GM12878 (cell line): Measurements from ENCODE around the gene SLC20A1. TPM values are rescaled to one million over a fixed set of nuclear protein-coding genes. Genes with fewer than 3 reads are reported as not detected.

ENCODE experiments used
- ATAC-seq: fragments of 200-7000 bp; cut with Tn5 transposase; 3 replicates; pipeline ENCODE4 v1.9.1; 2020; ENCODE audit warnings: mild to moderate bottlenecking, moderate library complexity
- BruUV-seq: library from RNA; stranded (reverse); fragments of 400-500 nt; replicated peaks from 2 replicates; lab custom pipeline; 2021; lab: Mats Ljungman, UMichigan
- CTCF ChIA-PET: fragments of 300-600 bp; sonication (Branson Sonifier 250); formaldehyde crosslinking; extraction: SDS; loops from one replicate; lab custom pipeline; 2021; ENCODE audit warnings: inconsistent platforms; lab: Yijun Ruan, JAX
- POLR2A ChIA-PET: fragments of 350-600 bp; formaldehyde crosslinking; extraction: SDS; loops from one replicate; lab custom pipeline; 2021; ENCODE audit warnings: inconsistent platforms; lab: Charles Lee
- RAD21 ChIA-PET: fragments of 300-600 bp; sonication (Branson Sonifier 250); formaldehyde crosslinking; loops from one replicate; lab custom pipeline; 2023; ENCODE audit warnings: antibody characterized with exemption; ENCODE audit not compliant: unreplicated experiment; lab: Charles Lee
- SMC1A ChIA-PET: fragments of 300-600 bp; sonication (Branson Sonifier 250); formaldehyde crosslinking; loops from one replicate; lab custom pipeline; 2023; ENCODE audit not compliant: unreplicated experiment, uncharacterized antibody; lab: Charles Lee
- DNase-seq: peaks from one replicate; pipeline ENCODE4 v3.0.0-alpha.2; 2011; ENCODE audit warnings: low read depth, low spot score
- FAIRE-seq: peaks from 3 replicates; lab custom pipeline; 2011; peaks lifted over from hg19 to GRCh38; lab: Jason Lieb, UNC
- H2AFZ ChIP-seq: 2 replicates; pipeline ENCODE4 v1.6.0; 2011; ENCODE audit warnings: low read depth, low read length, control low read depth; ENCODE audit not compliant: control insufficient read depth
- H3K27ac ChIP-seq: 2 replicates; pipeline ENCODE4 v1.5.1; 2011; ENCODE audit warnings: control low read depth; ENCODE audit not compliant: control insufficient read depth, insufficient read depth
- H3K27me3 ChIP-seq, 2 experiments: replicated peaks in 1 of 2; 2 replicates each; pipeline versions ENCODE4 v1.6.0 to v1.6.1; 2011; ENCODE audit warnings: low read length in 1 of 2; ENCODE audit not compliant: control insufficient read depth in 2 of 2, insufficient read depth in 2 of 2
- H3K36me3 ChIP-seq, 2 experiments: 2 replicates each; pipeline ENCODE4 v1.5.1; 2011; ENCODE audit warnings: low read length in 1 of 2; ENCODE audit not compliant: control insufficient read depth in 2 of 2, insufficient read depth in 2 of 2
- H3K4me1 ChIP-seq: 2 replicates; pipeline ENCODE4 v1.6.1; 2011; ENCODE audit warnings: mild to moderate bottlenecking, low read length, moderate library complexity, mixed read lengths; ENCODE audit not compliant: control insufficient read depth, insufficient read depth
- H3K4me2 ChIP-seq: 2 replicates; pipeline ENCODE4 v1.6.0; 2011; ENCODE audit warnings: control low read depth; ENCODE audit not compliant: control insufficient read depth, insufficient read depth
- H3K4me3 ChIP-seq: fragments of 200-600 bp; sonication (generic); 2 replicates; pipeline ENCODE4 v1.5.1; 2016
- H3K79me2 ChIP-seq: 2 replicates; pipeline ENCODE4 v1.6.0; 2011; ENCODE audit warnings: low read length; ENCODE audit not compliant: control insufficient read depth, insufficient read depth
- H3K9ac ChIP-seq: 2 replicates; pipeline ENCODE4 v1.8.0; 2011; ENCODE audit warnings: low read length, control low read depth, mixed read lengths; ENCODE audit not compliant: control insufficient read depth, insufficient read depth
- H3K9me3 ChIP-seq: replicated peaks from 3 replicates; pipeline ENCODE4 v1.5.1; 2011; ENCODE audit warnings: mild to moderate bottlenecking, low read length; ENCODE audit not compliant: control insufficient read depth, insufficient read depth
- H4K20me1 ChIP-seq: 2 replicates; pipeline ENCODE4 v1.6.0; 2011; ENCODE audit not compliant: control insufficient read depth, insufficient read depth
- CUX1 ChIP-seq: IDR thresholded peaks from 2 replicates; pipeline ENCODE4 v1.6.1; 2012; ENCODE audit warnings: improper control_type of control experiment, low read depth, low read length; ENCODE audit not compliant: insufficient replicate concordance
- FOXK2 ChIP-seq: fragments of 450-650 bp; IDR thresholded peaks from 2 replicates; pipeline ENCODE4 v1.6.1; 2017; ENCODE audit warnings: mild to moderate bottlenecking, moderate library complexity
- HCFC1 ChIP-seq: fragments of 150-350 bp; IDR thresholded peaks from 2 replicates; pipeline ENCODE4 v1.6.1; 2014; ENCODE audit warnings: low read length
- NBN ChIP-seq: fragments of 450-650 bp; IDR thresholded peaks from 2 replicates; pipeline ENCODE4 v1.6.1; 2016
- PBX3 ChIP-seq: IDR thresholded peaks from 2 replicates; pipeline ENCODE4 v1.6.1; 2011; ENCODE audit warnings: mild to moderate bottlenecking, low read depth, low read length, moderate library complexity; ENCODE audit not compliant: insufficient replicate concordance
- POLR2AphosphoS5 ChIP-seq: IDR thresholded peaks from 2 replicates; pipeline ENCODE4 v1.6.1; 2011; ENCODE audit warnings: mild to moderate bottlenecking, low read length, inconsistent platforms
- RAD51 ChIP-seq: fragments of 450-650 bp; IDR thresholded peaks from 2 replicates; pipeline ENCODE4 v1.6.1; 2016; ENCODE audit warnings: moderate library complexity, mild to moderate bottlenecking, inconsistent platforms
- RUNX3 ChIP-seq: IDR thresholded peaks from 2 replicates; pipeline ENCODE4 v1.6.1; 2012; ENCODE audit warnings: low read length, inconsistent platforms
- YY1 ChIP-seq: IDR thresholded peaks from 2 replicates; pipeline ENCODE4 v1.6.1; 2011; ENCODE audit warnings: low read depth, mild to moderate bottlenecking, low read length
- ZBED1 ChIP-seq: IDR thresholded peaks from 2 replicates; pipeline ENCODE4 v1.6.1; 2016; ENCODE audit warnings: borderline replicate concordance
- ZZZ3 ChIP-seq: IDR thresholded peaks from 2 replicates; pipeline ENCODE4 v1.6.1; 2011; ENCODE audit warnings: low read depth; ENCODE audit not compliant: control insufficient read depth, insufficient read length
- WGBS: methylation state at CpG from one replicate; pipeline ENCODE4 v1.1.6; 2016; ENCODE audit warnings: low lambda C conversion rate; ENCODE audit not compliant: insufficient replicate concordance, insufficient coverage; ENCODE audit errors: missing lambda C conversion rate; 5-methylcytosine and 5-hydroxymethylcytosine counted together
- in situ Hi-C: fragments of 300-500 bp; cut with MboI; formaldehyde crosslinking; loops from 9 replicates; pipeline ENCODE4 v1.14.3; 2018; ENCODE audit warnings: mixed read lengths
- intact Hi-C: fragments of 100-400 bp; cut with micrococcal nuclease; formaldehyde crosslinking; loops from one replicate; pipeline ENCODE4 v1.14.2; 2022; ENCODE audit not compliant: unreplicated experiment
- polyA plus RNA-seq, 11 experiments: library from polyadenylated mRNA; depleted of rRNA in 4 of 11; unstranded in 6 of 11; stranded (reverse) in 5 of 11; fragments of >200 nt; fragmentation: Nextera tagmentation in 4 of 11; fragmentation: Illumina TruSeq in 1 of 11; extraction: Ambion mirVana in 4 of 11; extraction: Trizol in 1 of 11; gene quantifications; 1 replicate in 1 of 11; 2 replicates in 10 of 11; pipeline versions ENCODE4 v1.2.1 to v1.2.3, GENCODE V29; 2011 to 2016; ENCODE audit warnings: inconsistent platforms in 2 of 11, missing spikeins in 2 of 11, low read depth in 1 of 11
- total RNA-seq, 4 experiments: library from RNA; depleted of rRNA in 3 of 4; stranded (reverse); fragments of >200 nt in 3 of 4; fragmentation: Illumina TruSeq in 1 of 4; extraction: Trizol in 1 of 4; gene quantifications; 2 replicates each; pipeline versions ENCODE4 v1.2.1 to v1.2.3, GENCODE V29; 2013 to 2021

Gene SLC20A1
- total and polyA plus RNA-seq, 10 of the 15 experiments (the other 5 are each of a cell fraction or from before 2014, with no cell fraction given), result 21.2 to 59.1 (median 43.2) TPM

- FAIRE-seq, result no peak
Measured at GRCh38 chr2:112622528-112622849, 23.2 kb upstream of the SLC20A1 start.

More at GRCh38 chr2:112622528-112622849, 23.2 kb upstream of the SLC20A1 start:
- Histone ChIP-seq H4K20me1 (no peaks in the 10 kb centered on the region), H3K79me2 (no peaks in the 10 kb centered on the region), H3K27ac (no peak overlapping the region), H3K4me1 (peaks cover 9% of the 10 kb centered on the region), H3K4me3 (no peak overlapping the region), H3K36me3 (no peaks in the 10 kb centered on the region), H3K9me3 (no peaks in the 10 kb centered on the region), H2AFZ (no peak overlapping the region), H3K27me3 (peaks cover 0 to 2% of the 10 kb centered on the region in 2 experiments; a peak in 3 of 4 replicates), H3K9ac (no peak overlapping the region), H3K4me2 (no peak overlapping the region)
- no peak for ATAC-seq
- ChIA-PET CTCF (interaction anchor here (5.4 to 16.6 kb wide), 3 partner anchors 22 to 106 kb away, joined by 35 to 671 read pairs (median 41); no protein-coding TSS in a partner anchor), RAD21 (interaction anchor here (0.6 to 16.3 kb wide), 4 partner anchors 14 to 103 kb away, joined by 3 to 494 read pairs (median 32); partner anchors contain the start of gene NT5DC4), POLR2A (interaction anchor here (0.7 kb wide), 1 partner anchor 14 kb away, joined by 4 read pairs; no protein-coding TSS in a partner anchor), SMC1A (interaction anchor here (1.0 to 15.0 kb wide), 3 partner anchors 11 to 103 kb away, joined by 3 to 455 read pairs (median 85); partner anchors contain the start of gene NT5DC4)
- WGBS, result 84% methylated on average over 3 of the region's 3 CpGs
- intact Hi-C loops, result no loop called here
- in situ Hi-C loops, result no loop called here
- no peak for DNase-seq
- TF ChIP-seq RAD51, result no peak
- TF ChIP-seq FOXK2, result no peak
- no peak for TF ChIP-seq CUX1
- no peak for TF ChIP-seq YY1
- no peak for TF ChIP-seq NBN
- TF ChIP-seq RUNX3, result no peak
- no peak for TF ChIP-seq HCFC1
- no peak for TF ChIP-seq POLR2AphosphoS5
- no peak for TF ChIP-seq ZZZ3
- no peak for TF ChIP-seq PBX3
- TF ChIP-seq ZBED1, result no peak
- BruUV-seq, result no TSS peak
